OCI-LY3 (cell line): ENCODE results near the gene JAK2.

Experiments
- H2AFZ ChIP-seq: fragments of 200-600, 300-600 bp; shearing (Covaris generic); 2 replicates; pipeline ENCODE4 v1.6.0; 2014; ENCODE audit warnings: antibody characterized with exemption, low read depth, low read length
- H3K27ac ChIP-seq: fragments of 200-600, 300-600 bp; sonication (generic); 2 replicates; pipeline ENCODE4 v1.5.1; 2014; ENCODE audit warnings: mild to moderate bottlenecking, low read length, moderate library complexity, mixed read lengths
- H3K27me3 ChIP-seq: fragments of 200-600, 300-600 bp; sonication (generic); 2 replicates; pipeline ENCODE4 v1.6.1; 2014; ENCODE audit warnings: low read depth, low read length, mixed read lengths
- H3K36me3 ChIP-seq: fragments of 200-600, 300-600 bp; sonication (generic); replicated peaks from 2 replicates; pipeline ENCODE3; 2014; ENCODE audit warnings: low read depth, low read length, mixed read lengths
- H3K4me1 ChIP-seq: fragments of 300-600, 200-600 bp; sonication (generic); 2 replicates; pipeline ENCODE4 v1.6.1; 2014; ENCODE audit warnings: low read length, mixed read lengths
- H3K4me2 ChIP-seq: fragments of 200-600, 300-600 bp; sonication (generic); 2 replicates; pipeline ENCODE4 v1.6.1; 2014; ENCODE audit warnings: low read length, mixed read lengths
- H3K4me3 ChIP-seq: fragments of 300-600, 200-600 bp; sonication (generic); 2 replicates; pipeline ENCODE4 v1.5.1; 2014; ENCODE audit warnings: antibody characterized with exemption, mild to moderate bottlenecking, low read length, moderate library complexity
- H3K79me2 ChIP-seq: fragments of 300-600, 200-600 bp; shearing (Covaris generic); 2 replicates; pipeline ENCODE4 v1.6.1; 2014; ENCODE audit warnings: mild to moderate bottlenecking, low read length, mixed read lengths
- H3K9ac ChIP-seq: fragments of 300-600, 200-600 bp; shearing (Covaris generic); 2 replicates; pipeline ENCODE4 v1.6.0; 2014; ENCODE audit warnings: mild to moderate bottlenecking, low read length, moderate library complexity
- H3K9me3 ChIP-seq: fragments of 200-600, 300-600 bp; shearing (Covaris generic); 2 replicates; pipeline ENCODE4 v1.6.1; 2014; ENCODE audit warnings: low read length, mixed read lengths; ENCODE audit not compliant: insufficient read depth
- H4K20me1 ChIP-seq: fragments of 200-600, 300-600 bp; sonication (generic); 2 replicates; pipeline ENCODE4 v1.6.1; 2016; ENCODE audit warnings: low read length, mixed read lengths; ENCODE audit not compliant: insufficient read depth
- EZH2phosphoT487 ChIP-seq: fragments of 200-600 bp; shearing (Covaris generic); IDR thresholded peaks from 2 replicates; pipeline ENCODE4 v1.6.1; 2018; ENCODE audit warnings: antibody characterized with exemption, mixed run types, low read depth
- TF ChIP-seq, protein P1 (sequence below): fragments of 200-600, 300-600 bp; sonication (generic); IDR thresholded peaks from 2 replicates; pipeline ENCODE4 v1.5.1; 2014; ENCODE audit warnings: antibody characterized with exemption, low read length, low read depth

Gene JAK2

DNA sequence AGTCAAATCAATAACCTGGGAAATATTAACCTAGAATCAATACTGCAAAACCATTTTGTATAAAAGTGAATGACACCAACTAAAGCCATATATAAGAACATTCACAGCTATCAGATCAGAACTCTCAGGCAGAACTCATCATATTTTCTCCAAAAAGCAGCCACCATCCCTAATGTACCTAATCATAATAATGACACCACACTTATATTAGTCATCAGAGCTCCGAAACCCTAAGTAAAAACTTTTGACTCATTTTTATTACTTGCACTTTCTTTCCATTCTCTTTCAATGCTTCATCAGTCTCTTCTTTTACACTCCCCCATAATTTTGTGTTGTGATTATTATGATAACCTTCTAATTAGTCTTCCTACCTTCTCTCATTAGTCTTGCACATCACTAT, 155.1 kb downstream of the JAK2 start:
- Histone ChIP-seq H3K4me2 (0 out of 2 replicates have a peak overlapping the region, but pooled peaks have one; percentile 11), H3K4me3 (no peak overlapping the region), H3K79me2 (no peaks in the 10 kb centered on the region), H3K4me1 (peaks cover 21% of the 10 kb centered on the region), H4K20me1 (no peaks in the 10 kb centered on the region), H3K27ac (no peak overlapping the region), H3K27me3 (no peaks in the 10 kb centered on the region), H3K9me3 (no peaks in the 10 kb centered on the region), H3K9ac (no peak overlapping the region), H2AFZ (no peak overlapping the region), H3K36me3 (peaks cover 3% of the 10 kb centered on the region)
- no peak for TF ChIP-seq EZH2phosphoT487
- TF ChIP-seq, protein P1, sequence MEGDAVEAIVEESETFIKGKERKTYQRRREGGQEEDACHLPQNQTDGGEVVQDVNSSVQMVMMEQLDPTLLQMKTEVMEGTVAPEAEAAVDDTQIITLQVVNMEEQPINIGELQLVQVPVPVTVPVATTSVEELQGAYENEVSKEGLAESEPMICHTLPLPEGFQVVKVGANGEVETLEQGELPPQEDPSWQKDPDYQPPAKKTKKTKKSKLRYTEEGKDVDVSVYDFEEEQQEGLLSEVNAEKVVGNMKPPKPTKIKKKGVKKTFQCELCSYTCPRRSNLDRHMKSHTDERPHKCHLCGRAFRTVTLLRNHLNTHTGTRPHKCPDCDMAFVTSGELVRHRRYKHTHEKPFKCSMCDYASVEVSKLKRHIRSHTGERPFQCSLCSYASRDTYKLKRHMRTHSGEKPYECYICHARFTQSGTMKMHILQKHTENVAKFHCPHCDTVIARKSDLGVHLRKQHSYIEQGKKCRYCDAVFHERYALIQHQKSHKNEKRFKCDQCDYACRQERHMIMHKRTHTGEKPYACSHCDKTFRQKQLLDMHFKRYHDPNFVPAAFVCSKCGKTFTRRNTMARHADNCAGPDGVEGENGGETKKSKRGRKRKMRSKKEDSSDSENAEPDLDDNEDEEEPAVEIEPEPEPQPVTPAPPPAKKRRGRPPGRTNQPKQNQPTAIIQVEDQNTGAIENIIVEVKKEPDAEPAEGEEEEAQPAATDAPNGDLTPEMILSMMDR, result no peak

DNA sequence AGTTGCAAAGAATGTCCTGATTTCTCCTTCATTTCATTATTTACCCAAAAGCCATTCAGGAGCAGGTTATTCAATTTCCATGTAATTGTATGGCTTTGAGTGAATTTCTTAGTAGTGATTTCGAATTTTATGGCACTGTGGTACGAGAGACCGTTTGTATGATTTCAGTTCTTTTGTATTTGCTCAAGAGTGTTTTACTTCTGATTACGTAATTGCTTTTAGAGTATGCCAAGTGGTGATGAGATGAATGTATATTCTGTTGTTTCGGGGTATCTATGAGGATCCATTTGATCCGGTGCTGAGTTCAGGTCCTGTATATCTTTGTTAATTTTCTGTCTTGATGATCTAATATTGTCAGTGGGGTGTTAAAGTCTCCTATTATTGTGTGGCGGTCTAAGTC, 159.1 kb downstream of the JAK2 start:
- Histone ChIP-seq H4K20me1 (no peaks in the 10 kb centered on the region), H3K9ac (no peak overlapping the region), H3K79me2 (no peaks in the 10 kb centered on the region), H3K4me3 (no peak overlapping the region), H3K9me3 (no peaks in the 10 kb centered on the region), H2AFZ (no peak overlapping the region), H3K27me3 (no peaks in the 10 kb centered on the region), H3K4me1 (peaks cover 21% of the 10 kb centered on the region), H3K36me3 (peaks cover 3% of the 10 kb centered on the region), H3K4me2 (no peak overlapping the region), H3K27ac (no peak overlapping the region)
- TF ChIP-seq EZH2phosphoT487, result no peak
- TF ChIP-seq, protein P1, result no peak

DNA sequence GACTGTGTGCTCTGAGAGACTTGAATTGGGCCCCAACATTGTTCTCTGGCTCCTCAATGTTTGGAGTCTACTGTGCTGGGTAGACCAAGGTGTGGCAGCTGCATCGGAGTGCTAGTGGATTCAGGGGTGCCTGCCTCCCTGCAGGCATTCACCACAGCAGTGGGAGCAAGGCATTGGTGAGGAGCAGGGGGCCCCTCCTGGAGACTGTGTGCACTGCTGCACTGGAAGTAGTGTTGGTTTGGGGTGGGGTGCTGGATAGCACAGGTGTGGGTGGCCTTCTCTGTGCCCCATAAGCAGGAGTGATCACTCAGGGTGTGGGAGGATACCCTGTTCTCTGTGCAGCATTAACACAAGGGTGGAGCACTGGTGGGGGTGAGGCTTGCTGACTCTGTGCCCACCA, 161.2 kb downstream of the JAK2 start:
- Histone ChIP-seq H3K4me2 (no peak overlapping the region), H4K20me1 (no peaks in the 10 kb centered on the region), H3K27ac (no peak overlapping the region), H3K27me3 (no peaks in the 10 kb centered on the region), H3K9ac (no peak overlapping the region), H3K4me3 (no peak overlapping the region), H2AFZ (no peak overlapping the region), H3K4me1 (peaks cover 9% of the 10 kb centered on the region), H3K36me3 (peaks cover 3% of the 10 kb centered on the region), H3K79me2 (no peaks in the 10 kb centered on the region), H3K9me3 (no peaks in the 10 kb centered on the region)
- TF ChIP-seq EZH2phosphoT487, result no peak
- TF ChIP-seq, protein P1, result no peak
